Activated naive CD8-positive, alpha-beta T cell treated with anti-CD3 and anti-CD28 coated beads, Interleukin-2, amount 10 ng/mL, durations not matched to agents 7 days and 5 days (primary cell): ENCODE results near the gene ATP1A3. TPM values are rescaled to one million over a fixed set of nuclear protein-coding genes. Genes with fewer than 3 reads are reported as not detected.

ENCODE experiments used
- ATAC-seq: fragments of 150-1000 bp; cut with Tn5 transposase; one replicate; pipeline ENCODE4 v1.10.0; 2021; ENCODE audit warnings: low read depth, moderate library complexity
- POLR2A ChIA-PET: fragments of 350-600 bp; sonication (Branson Sonifier 250); formaldehyde crosslinking; loops from one replicate; lab custom pipeline; 2021; ENCODE audit warnings: antibody characterized with exemption; lab: Charles Lee
- DNase-seq: peaks from one replicate; pipeline ENCODE4 v3.0.0; 2021
- H3K27ac Mint-ChIP-seq: one replicate; pipeline ENCODE4 v1.8.0; 2022; ENCODE audit warnings: mild to moderate bottlenecking, mixed read lengths
- H3K27me3 Mint-ChIP-seq: one replicate; pipeline ENCODE4 v1.8.0; 2022; ENCODE audit warnings: mild to moderate bottlenecking, moderate library complexity, mixed read lengths
- H3K36me3 Mint-ChIP-seq: one replicate; pipeline ENCODE4 v1.8.0; 2021; ENCODE audit warnings: mild to moderate bottlenecking, mixed read lengths
- H3K4me1 Mint-ChIP-seq: one replicate; pipeline ENCODE4 v1.8.0; 2021; ENCODE audit warnings: mixed read lengths
- H3K4me3 Mint-ChIP-seq: one replicate; pipeline ENCODE4 v1.8.0; 2022; ENCODE audit warnings: mild to moderate bottlenecking, moderate library complexity, mixed read lengths
- H3K9me3 Mint-ChIP-seq: one replicate; pipeline ENCODE4 v1.8.0; 2021; ENCODE audit warnings: mixed read lengths
- total RNA-seq, 2 experiments: library from RNA; stranded (reverse); gene quantifications; one replicate each; pipeline ENCODE4 v1.2.3, GENCODE V29; 2021

ATP1A3 gene
- total RNA-seq, 2 experiments from 2014 or later: 4.5 to 7.1 TPM

GRCh38 chr19:41923045-41923788 lies 70.8 kb downstream of the ATP1A3 start:
- peaks cover 16% of the 10 kb centered on the region for H3K27me3 Mint-ChIP-seq
- DNase-seq (no peak), ATAC-seq (no peak)
- no peak overlapping the region for H3K27ac Mint-ChIP-seq
- no peak overlapping the region for H3K4me3 Mint-ChIP-seq
- peaks cover 13% of the 10 kb centered on the region for H3K4me1 Mint-ChIP-seq
- POLR2A ChIA-PET: interaction anchor here (1.1 kb wide), 1 partner anchor 35 kb away, joined by 3 read pairs; no protein-coding TSS in a partner anchor
- H3K9me3 Mint-ChIP-seq: no peaks in the 10 kb centered on the region
- H3K36me3 Mint-ChIP-seq: no peaks in the 10 kb centered on the region

- Mint-ChIP-seq H3K9me3 (no peaks in the 10 kb centered on the region), H3K27ac (no peak overlapping the region), H3K4me3 (no peak overlapping the region)
Observed at GRCh38 chr19:41922585-41922984, 71.4 kb downstream of the ATP1A3 start.

GRCh38 chr19:41921577-41922576 lies 72.2 kb downstream of the ATP1A3 start:
- Mint-ChIP-seq H3K27me3 (peaks cover 16% of the 10 kb centered on the region), H3K36me3 (no peaks in the 10 kb centered on the region), H3K4me1 (peaks cover 13% of the 10 kb centered on the region), H3K9me3 (no peaks in the 10 kb centered on the region), H3K4me3 (no peak overlapping the region), H3K27ac (no peak overlapping the region)
- ATAC-seq: no peak
- DNase-seq: no peak
- POLR2A ChIA-PET: interaction anchor here (0.7 to 1.1 kb wide), 5 partner anchors 10 to 53 kb away, joined by 3 to 4 read pairs (median 3); no protein-coding TSS in a partner anchor

More at GRCh38 chr19:41922585-41922984, 71.4 kb downstream of the ATP1A3 start:
- peaks cover 13% of the 10 kb centered on the region for H3K4me1 Mint-ChIP-seq
- POLR2A ChIA-PET: interaction anchor here (0.7 kb wide), 1 partner anchor 13 kb away, joined by 4 read pairs; no protein-coding TSS in a partner anchor
- DNase-seq (no peak), ATAC-seq (no peak)
- H3K27me3 Mint-ChIP-seq: peaks cover 16% of the 10 kb centered on the region
- no peaks in the 10 kb centered on the region for H3K36me3 Mint-ChIP-seq

GRCh38 chr19:41920882-41921576 lies 73.0 kb downstream of the ATP1A3 start:
- H3K4me1 Mint-ChIP-seq: peaks cover 13% of the 10 kb centered on the region
- no peak overlapping the region for H3K4me3 Mint-ChIP-seq
- H3K36me3 Mint-ChIP-seq: no peaks in the 10 kb centered on the region

GRCh38 chr19:41919948-41920712 lies 73.9 kb downstream of the ATP1A3 start:
- Mint-ChIP-seq H3K27me3 (peaks cover 16% of the 10 kb centered on the region), H3K36me3 (no peaks in the 10 kb centered on the region), H3K4me3 (no peak overlapping the region), H3K27ac (no peak overlapping the region), H3K4me1 (peaks cover 13% of the 10 kb centered on the region), H3K9me3 (no peaks in the 10 kb centered on the region)
- ATAC-seq (no peak), DNase-seq (no peak)
- POLR2A ChIA-PET: interaction anchor here (1.0 kb wide), 2 partner anchors 9 to 12 kb away, joined by 3 read pairs; no protein-coding TSS in a partner anchor

More at GRCh38 chr19:41920882-41921576, 73.0 kb downstream of the ATP1A3 start:
- POLR2A ChIA-PET: interaction anchor here (1.0 to 1.1 kb wide), 4 partner anchors 9 to 52 kb away, joined by 3 read pairs; no protein-coding TSS in a partner anchor
- no peaks in the 10 kb centered on the region for H3K9me3 Mint-ChIP-seq
- peaks cover 16% of the 10 kb centered on the region for H3K27me3 Mint-ChIP-seq
- DNase-seq: no peak
- no peak overlapping the region for H3K27ac Mint-ChIP-seq
- no peak for ATAC-seq

- no peak for ATAC-seq
- Mint-ChIP-seq H3K27me3 (peaks cover 23% of the 10 kb centered on the region), H3K36me3 (no peaks in the 10 kb centered on the region), H3K4me3 (no peak overlapping the region), H3K4me1 (peaks cover 15% of the 10 kb centered on the region), H3K9me3 (no peaks in the 10 kb centered on the region), H3K27ac (no peak overlapping the region)
- POLR2A ChIA-PET: interaction anchor here (0.7 kb wide), 1 partner anchor 10 kb away, joined by 3 read pairs; no protein-coding TSS in a partner anchor
- no peak for DNase-seq
Observed at GRCh38 chr19:41918653-41919244, 75.3 kb downstream of the ATP1A3 start.

GRCh38 chr19:41918095-41918494 lies 75.9 kb downstream of the ATP1A3 start:
- Mint-ChIP-seq H3K4me1 (peaks cover 13% of the 10 kb centered on the region), H3K27me3 (peaks cover 24% of the 10 kb centered on the region), H3K36me3 (no peaks in the 10 kb centered on the region), H3K4me3 (no peak overlapping the region), H3K27ac (no peak overlapping the region), H3K9me3 (no peaks in the 10 kb centered on the region)
- ATAC-seq (no peak), DNase-seq (no peak)
- POLR2A ChIA-PET: no interaction called here

- H3K4me3 Mint-ChIP-seq: no peak overlapping the region
- no peak for DNase-seq
- H3K9me3 Mint-ChIP-seq: no peaks in the 10 kb centered on the region
- POLR2A ChIA-PET: interaction anchor here (1.0 kb wide), 1 partner anchor 28 kb away, joined by 3 read pairs; no protein-coding TSS in a partner anchor
- peaks cover 12% of the 10 kb centered on the region for H3K4me1 Mint-ChIP-seq
- no peaks in the 10 kb centered on the region for H3K36me3 Mint-ChIP-seq
- no peak for ATAC-seq
- H3K27me3 Mint-ChIP-seq: peaks cover 25% of the 10 kb centered on the region
- no peak overlapping the region for H3K27ac Mint-ChIP-seq
Observed at GRCh38 chr19:41917676-41918075, 76.4 kb downstream of the ATP1A3 start.

Other genes starting within 250 kb of the ATP1A3 start
- gene CEACAM6, start 238.7 kb downstream of the ATP1A3 start, total RNA-seq: not detected
- gene CEACAM3, start 197.6 kb downstream of the ATP1A3 start, total RNA-seq: not detected
- gene LYPD4, start 149.5 kb downstream of the ATP1A3 start, total RNA-seq: not detected
- not detected for gene DMRTC2, start 149.2 kb downstream of the ATP1A3 start, total RNA-seq
- gene RPS19, start 134.0 kb downstream of the ATP1A3 start, total RNA-seq: 1,000 to 10,000 TPM; 3,237 to 3,326 TPM
- 10 to 100 TPM; 28.0 to 29.8 TPM for gene CD79A, start 117.0 kb downstream of the ATP1A3 start, total RNA-seq
- gene ARHGEF1, start 111.0 kb downstream of the ATP1A3 start, total RNA-seq: 100 to 1,000 TPM; 807 to 824 TPM
- 1 to 10 TPM; 4.3 to 4.5 TPM for gene ERFL, start 65.8 kb downstream of the ATP1A3 start, total RNA-seq
- gene RABAC1, start 34.9 kb downstream of the ATP1A3 start, total RNA-seq: 10 to 100 TPM; 85.3 to 87.3 TPM
- under 1 TPM; 0.44 to 0.79 TPM for gene GRIK5, start 76.0 kb upstream of the ATP1A3 start, total RNA-seq
- gene ZNF574, start 81.9 kb upstream of the ATP1A3 start, total RNA-seq: 10 to 100 TPM; 17.6 to 18.9 TPM
- gene POU2F2, start 138.2 kb upstream of the ATP1A3 start, total RNA-seq: 10 to 100 TPM; 33.0 to 33.9 TPM
- 10 to 100 TPM; 41.3 to 42.2 TPM for gene DEDD2, start 223.4 kb upstream of the ATP1A3 start, total RNA-seq
- gene ZNF526, start 226.1 kb upstream of the ATP1A3 start, total RNA-seq: 10 to 100 TPM; 19.6 to 20.6 TPM
- gene GSK3A, start 248.4 kb upstream of the ATP1A3 start, total RNA-seq: 10 to 100 TPM; 41.0 to 42.2 TPM